Spleen (tissue), 11 donors: ENCODE results near the gene ERBIN. TPM values are rescaled to one million over a fixed set of nuclear protein-coding genes. Genes with fewer than 3 reads are reported as not detected.
"Not testable (repeated sequence)": the region's sequence is repeated elsewhere in the genome, so short reads cannot be mapped to it uniquely, and the experiment has no call there.

Source experiments
- DNase-seq: peaks from one replicate; pipeline ENCODE4 v3.0.0-alpha.2; 2020
- H3K27ac ChIP-seq, 8 donors: fragments of 200-600 bp; sonication (generic) in 7 of 8; 1 replicate in 4 of 8; 2 replicates in 4 of 8; pipeline versions ENCODE4 v1.5.0 to v1.8.0; 2016 to 2021; ENCODE audit warnings: inconsistent platforms in 4 of 8, mild to moderate bottlenecking in 4 of 8, moderate library complexity in 1 of 8
- H3K27me3 ChIP-seq, 7 donors: fragments of 200-600 bp; sonication (generic) in 6 of 7; replicated peaks in 1 of 7; 1 replicate in 4 of 7; 2 replicates in 3 of 7; pipeline versions ENCODE4 v1.5.0 to v1.8.0; 2016 to 2021; ENCODE audit warnings: inconsistent platforms in 3 of 7, mild to moderate bottlenecking in 1 of 7
- H3K36me3 ChIP-seq, 6 donors: fragments of 200-600 bp; sonication (generic) in 5 of 6; 1 replicate in 4 of 6; 2 replicates in 2 of 6; pipeline versions ENCODE4 v1.5.0 to v1.8.0; 2016 to 2021; ENCODE audit warnings: inconsistent platforms in 2 of 6
- H3K4me1 ChIP-seq, 6 donors: fragments of 200-600 bp; sonication (generic) in 5 of 6; 1 replicate in 3 of 6; 2 replicates in 3 of 6; pipeline versions ENCODE4 v1.5.0 to v1.8.0; 2016 to 2021; ENCODE audit warnings: inconsistent platforms in 3 of 6
- H3K4me3 ChIP-seq, 8 donors: fragments of 200-600 bp; sonication (generic) in 7 of 8; 1 replicate in 4 of 8; 2 replicates in 4 of 8; pipeline versions ENCODE4 v1.5.0 to v1.8.0; 2016 to 2021; ENCODE audit warnings: inconsistent platforms in 4 of 8, mild to moderate bottlenecking in 4 of 8, moderate library complexity in 2 of 8
- H3K9me3 ChIP-seq, 8 donors: fragments of 200-600 bp; sonication (generic) in 7 of 8; 1 replicate in 4 of 8; 2 replicates in 4 of 8; pipeline versions ENCODE4 v1.5.0 to v1.8.0; 2016 to 2021; ENCODE audit warnings: inconsistent platforms in 4 of 8
- CTCF ChIP-seq, 11 experiments: fragments of 200-600 bp in 7 of 11; fragments of 450-650 bp in 4 of 11; sonication (generic) in 4 of 11; IDR thresholded peaks in 8 of 11; conservative IDR thresholded peaks in 3 of 11; 1 replicate in 7 of 11; 2 replicates in 4 of 11; pipeline versions ENCODE4 v1.4.0 to v1.8.0; 2016 to 2021; ENCODE audit warnings: antibody characterized with exemption in 11 of 11, inconsistent platforms in 4 of 11, mild to moderate bottlenecking in 1 of 11
- POLR2A ChIP-seq, 3 donors: fragments of 450-650 bp; IDR thresholded peaks; one replicate each; pipeline ENCODE4 v1.5.1; 2017; ENCODE audit warnings: antibody characterized with exemption in 3 of 3, mild to moderate bottlenecking in 1 of 3
- POLR2AphosphoS5 ChIP-seq, 3 donors: sonication (generic); formaldehyde crosslinking; IDR thresholded peaks; one replicate each; pipeline ENCODE4 v1.5.1; 2017; ENCODE audit warnings: antibody characterized with exemption in 3 of 3
- WGBS, 5 donors: extraction: QIAGEN DNeasy Blood & Tissue Kit in 3 of 5; methylation state at CpG; one replicate each; pipeline versions ENCODE4 v1.1.5 to v1.1.7; 2013 to 2018; 5-methylcytosine and 5-hydroxymethylcytosine counted together
- intact Hi-C: fragments of 100-400 bp; cut with DNase I; formaldehyde crosslinking; loops from one replicate; pipeline ENCODE4 v1.15.0; 2023; ENCODE audit warnings: low total_unique reads
- polyA plus RNA-seq, 3 donors: library from polyadenylated mRNA; stranded (reverse); fragments of 200-250 nt; gene quantifications; one replicate each; pipeline ENCODE4 v1.2.1, GENCODE V29; 2013
- total RNA-seq, 7 donors: library from RNA; depleted of rRNA in 3 of 7; stranded (reverse); fragments of >200 nt in 3 of 7; fragmentation: NEBNext Ultra II Directional in 4 of 7; extraction: Animal tissue kit (Norgen Biotek cat#: 25700) in 4 of 7; gene quantifications; one replicate each; pipeline versions ENCODE4 v1.1.0 to v1.2.1, GENCODE V29; 2016 to 2021
- donor health status: healthy with polysubstance abuse.
- donor health status: DM: no; HTN: no; CAD: no; lungs with moderate emphysema.
- donor health status: DM: no; HTN: no; CAD: no.
- donor health status: Bipolar disorder and iron deficiency.
- donor health status: healthy.
- donor health status: DM: no; HTN: no; CAD: no.
- donor health status: DM: yes; HTN: yes; CAD: no.

The ERBIN gene
- total and polyA plus RNA-seq, 10 donors, result 19.6 to 112 (median 93.1) TPM

GRCh38 chr5:65910711-65911110 is 15.7 kb upstream of the ERBIN start:
- 37 to 52% (median 48%) methylated on average over 3 of the region's 3 CpGs for WGBS, 5 donors
- intact Hi-C loops, result no loop called here
- Histone ChIP-seq H3K36me3 (no peaks in the 10 kb centered on the region), H3K4me3 (no peak overlapping the region), H3K27ac (no peak overlapping the region), H3K27me3 (no peaks in the 10 kb centered on the region), H3K9me3 (no peaks in the 10 kb centered on the region), H3K4me1 (peaks cover 0 to 5% (median 0%) of the 10 kb centered on the region in 6 donors)
- DNase-seq, result no peak
- TF ChIP-seq POLR2AphosphoS5 (IDR thresholded peaks at IDR 0.05), result no peak
- no peak for TF ChIP-seq CTCF (IDR thresholded peaks at IDR 0.05 in 8 of 11, conservative IDR thresholded peaks at IDR 0.05 in 3 of 11)
- no peak for TF ChIP-seq POLR2A (IDR thresholded peaks at IDR 0.05)

- 89 to 98% (median 96%) methylated on average over 3 of the region's 3 CpGs for WGBS, 5 donors
- Histone ChIP-seq H3K27me3 (no peaks in the 10 kb centered on the region), H3K27ac (no peak overlapping the region), H3K4me1 (peaks cover 0 to 18% (median 0%) of the 10 kb centered on the region in 6 donors), H3K36me3 (no peaks in the 10 kb centered on the region), H3K4me3 (no peak overlapping the region), H3K9me3 (no peaks in the 10 kb centered on the region)
- no peak for TF ChIP-seq POLR2A (IDR thresholded peaks at IDR 0.05)
- no peak for TF ChIP-seq CTCF (IDR thresholded peaks at IDR 0.05 in 8 of 11, conservative IDR thresholded peaks at IDR 0.05 in 3 of 11)
- no peak for TF ChIP-seq POLR2AphosphoS5 (IDR thresholded peaks at IDR 0.05)
- DNase-seq, result no peak
- intact Hi-C loops, result no loop called here
Observed at GRCh38 chr5:65912311-65912710, 14.1 kb upstream of the ERBIN start.

GRCh38 chr5:65913519-65913918 is 12.9 kb upstream of the ERBIN start:
- Histone ChIP-seq H3K27me3 (no peaks in the 10 kb centered on the region), H3K4me1 (peaks cover 0 to 20% (median 0%) of the 10 kb centered on the region in 6 donors), H3K36me3 (no peaks in the 10 kb centered on the region), H3K9me3 (no peaks in the 10 kb centered on the region), H3K27ac (no peak overlapping the region), H3K4me3 (no peak overlapping the region)
- DNase-seq, result no peak
- intact Hi-C loops, result no loop called here
- TF ChIP-seq CTCF (IDR thresholded peaks at IDR 0.05 in 8 of 11, conservative IDR thresholded peaks at IDR 0.05 in 3 of 11), result no peak
- no peak for TF ChIP-seq POLR2A (IDR thresholded peaks at IDR 0.05)
- TF ChIP-seq POLR2AphosphoS5 (IDR thresholded peaks at IDR 0.05), result no peak
- WGBS, 5 donors, result 77 to 89% (median 82%) methylated on average over 3 of the region's 3 CpGs

- TF ChIP-seq POLR2A (IDR thresholded peaks at IDR 0.05), result no peak
- TF ChIP-seq CTCF (IDR thresholded peaks at IDR 0.05 in 8 of 11, conservative IDR thresholded peaks at IDR 0.05 in 3 of 11), result no peak
- no peak for TF ChIP-seq POLR2AphosphoS5 (IDR thresholded peaks at IDR 0.05)
- no peaks in the 10 kb centered on the region for H3K36me3 ChIP-seq
- WGBS, 5 donors, result 57 to 64% (median 61%) methylated on average over 3 of the region's 3 CpGs
- no peak overlapping the region for H3K4me3 ChIP-seq
- no peak overlapping the region for H3K27ac ChIP-seq
- intact Hi-C loops, result no loop called here
- no peaks in the 10 kb centered on the region for H3K9me3 ChIP-seq
- no peaks in the 10 kb centered on the region for H3K27me3 ChIP-seq
- DNase-seq, result no peak
- H3K4me1 ChIP-seq, result peaks cover 0 to 20% (median 0%) of the 10 kb centered on the region in 6 donors
Observed at GRCh38 chr5:65914641-65915196, 11.7 kb upstream of the ERBIN start.

GRCh38 chr5:65915661-65916060 is 10.7 kb upstream of the ERBIN start:
- 93 to 97% (median 94%) methylated on average over 6 of the region's 6 CpGs for WGBS, 5 donors
- H3K9me3 ChIP-seq, DNase-seq, H3K4me3 ChIP-seq, H3K36me3 ChIP-seq, H3K27ac ChIP-seq, intact Hi-C loops, H3K27me3 ChIP-seq: not testable (repeated sequence)
- H3K4me1 ChIP-seq, result peaks cover 0 to 20% (median 0%) of the 10 kb centered on the region in 6 donors
